CD14-positive monocyte (primary cell): Measurements from ENCODE around the gene MAD1L1. TPM values are rescaled to one million over a fixed set of nuclear protein-coding genes. Genes with fewer than 3 reads are reported as not detected.
A peak's percentile ranks its signal among the peaks of the same experiment; 100 is the strongest.

Experiments
- DNase-seq, 3 donors: peaks; one replicate each; pipeline ENCODE4 v3.0.0-alpha.2; 2011 to 2022
- H2AFZ ChIP-seq: 2 replicates; pipeline ENCODE4 v1.6.0; 2012; ENCODE audit warnings: mild to moderate bottlenecking, low read depth, low read length, inconsistent platforms; ENCODE audit not compliant: insufficient read depth, poor library complexity, severe bottlenecking
- H3K27ac ChIP-seq, 2 donors: 1 replicate in 1 of 2; 2 replicates in 1 of 2; pipeline ENCODE4 v1.5.1; 2012 to 2013; ENCODE audit warnings: low read length in 2 of 2, control low read depth in 1 of 2, inconsistent platforms in 1 of 2, low read depth in 1 of 2, mild to moderate bottlenecking in 1 of 2
- H3K27me3 ChIP-seq, 2 donors: one replicate each; pipeline versions ENCODE4 v1.6.0 to v1.6.1; 2011 to 2013; ENCODE audit warnings: low read length in 2 of 2; ENCODE audit not compliant: control insufficient read depth in 2 of 2, insufficient read depth in 2 of 2
- H3K36me3 ChIP-seq, 2 donors: replicated peaks in 1 of 2; 1 replicate in 1 of 2; 2 replicates in 1 of 2; pipeline versions ENCODE4 v1.5.1 to v1.6.1; 2012 to 2013; ENCODE audit warnings: low read length in 2 of 2, control low read depth in 1 of 2, inconsistent platforms in 1 of 2, mild to moderate bottlenecking in 1 of 2; ENCODE audit not compliant: insufficient read depth in 2 of 2, control insufficient read depth in 1 of 2
- H3K4me1 ChIP-seq, 2 donors: 1 replicate in 1 of 2; 2 replicates in 1 of 2; pipeline versions ENCODE4 v1.5.1 to v1.6.1; 2012 to 2013; ENCODE audit warnings: low read length in 2 of 2, control low read depth in 1 of 2, inconsistent platforms in 1 of 2, mild to moderate bottlenecking in 1 of 2, moderate library complexity in 1 of 2; ENCODE audit not compliant: insufficient read depth in 2 of 2, control insufficient read depth in 1 of 2
- H3K4me2 ChIP-seq: replicated peaks from 2 replicates; pipeline ENCODE3; 2012; ENCODE audit warnings: low read length, moderate library complexity, mild to moderate bottlenecking; ENCODE audit not compliant: poor library complexity, severe bottlenecking; ENCODE audit errors: extremely low read depth
- H3K4me3 ChIP-seq, 3 experiments: fragments of 200-600 bp in 1 of 3; sonication (generic) in 1 of 3; replicated peaks in 1 of 3; 1 replicate in 2 of 3; 2 replicates in 1 of 3; pipeline ENCODE4 v1.5.1; 2011 to 2013; ENCODE audit warnings: low read length in 3 of 3, mild to moderate bottlenecking in 3 of 3, control low read depth in 2 of 3, low read depth in 2 of 3, inconsistent platforms in 1 of 3, moderate library complexity in 1 of 3
- H3K79me2 ChIP-seq: 2 replicates; pipeline ENCODE4 v1.6.0; 2012; ENCODE audit warnings: mild to moderate bottlenecking, control low read depth, inconsistent platforms, low read length, moderate library complexity; ENCODE audit not compliant: insufficient read depth
- H3K9ac ChIP-seq: 2 replicates; pipeline ENCODE4 v1.6.0; 2017; ENCODE audit warnings: low read length, mild to moderate bottlenecking; ENCODE audit not compliant: insufficient read depth, poor library complexity, severe bottlenecking
- H3K9me3 ChIP-seq, 2 donors: replicated peaks in 1 of 2; 1 replicate in 1 of 2; 2 replicates in 1 of 2; pipeline versions ENCODE4 v1.5.1 to v1.6.1; 2012 to 2013; ENCODE audit warnings: low read length in 2 of 2, control low read depth in 1 of 2; ENCODE audit not compliant: control insufficient read depth in 1 of 2, insufficient read depth in 1 of 2
- H4K20me1 ChIP-seq: 2 replicates; pipeline ENCODE4 v1.6.0; 2012; ENCODE audit warnings: mild to moderate bottlenecking, low read length, control low read depth, moderate library complexity; ENCODE audit not compliant: insufficient read depth
- H3K27ac Mint-ChIP-seq, 7 donors: one replicate each; pipeline ENCODE4 v1.8.0; 2020; ENCODE audit warnings: mild to moderate bottlenecking in 7 of 7, mixed read lengths in 7 of 7, moderate library complexity in 6 of 7, inconsistent platforms in 2 of 7
- H3K27me3 Mint-ChIP-seq, 3 donors: one replicate each; pipeline ENCODE4 v1.8.0; 2021 to 2022; ENCODE audit warnings: low read depth in 3 of 3, mild to moderate bottlenecking in 3 of 3, mixed read lengths in 3 of 3, moderate library complexity in 3 of 3, inconsistent platforms in 1 of 3
- H3K36me3 Mint-ChIP-seq, 2 donors: one replicate each; pipeline ENCODE4 v1.8.0; 2020; ENCODE audit warnings: mixed read lengths in 2 of 2, inconsistent platforms in 1 of 2, mild to moderate bottlenecking in 1 of 2
- H3K4me1 Mint-ChIP-seq: one replicate; pipeline ENCODE4 v1.8.0; 2020; ENCODE audit warnings: mild to moderate bottlenecking, mixed read lengths
- H3K4me3 Mint-ChIP-seq, 2 donors: one replicate each; pipeline ENCODE4 v1.8.0; 2020; ENCODE audit warnings: mild to moderate bottlenecking in 2 of 2, mixed read lengths in 2 of 2, moderate library complexity in 1 of 2
- H3K9me3 Mint-ChIP-seq, 7 donors: one replicate each; pipeline ENCODE4 v1.8.0; 2020 to 2022; ENCODE audit warnings: mixed read lengths in 7 of 7, mild to moderate bottlenecking in 6 of 7, moderate library complexity in 6 of 7, inconsistent platforms in 2 of 7
- WGBS: methylation state at CpG from one replicate; pipeline ENCODE4 v1.1.5; 2013; ENCODE audit warnings: missing lambda C conversion rate; ENCODE audit not compliant: insufficient coverage; 5-methylcytosine and 5-hydroxymethylcytosine counted together
- intact Hi-C, 2 donors: fragments of 100-400 bp; cut with micrococcal nuclease; formaldehyde crosslinking; loops; one replicate each; pipeline versions ENCODE4 v1.15.0 to v1.15.1; 2023
- polyA plus RNA-seq, 3 donors: library from polyadenylated mRNA; depleted of rRNA in 1 of 3; unstranded in 2 of 3; stranded (reverse) in 1 of 3; fragments of 300-500 nt in 2 of 3; fragments of >200 nt in 1 of 3; fragmentation: Illumina TruSeq in 2 of 3; gene quantifications; 1 replicate in 2 of 3; 2 replicates in 1 of 3; pipeline ENCODE4 v1.2.3, GENCODE V29; 2012 to 2021
- TF ChIP-seq, protein P1 (sequence below): fragments of 200-600 bp; IDR thresholded peaks from one replicate; pipeline ENCODE4 v1.8.0; 2022; ENCODE audit warnings: antibody characterized with exemption, mild to moderate bottlenecking

Gene MAD1L1
- polyA plus RNA-seq, 3 donors: 22.0 to 39.4 (median 33.2) TPM

DNA sequence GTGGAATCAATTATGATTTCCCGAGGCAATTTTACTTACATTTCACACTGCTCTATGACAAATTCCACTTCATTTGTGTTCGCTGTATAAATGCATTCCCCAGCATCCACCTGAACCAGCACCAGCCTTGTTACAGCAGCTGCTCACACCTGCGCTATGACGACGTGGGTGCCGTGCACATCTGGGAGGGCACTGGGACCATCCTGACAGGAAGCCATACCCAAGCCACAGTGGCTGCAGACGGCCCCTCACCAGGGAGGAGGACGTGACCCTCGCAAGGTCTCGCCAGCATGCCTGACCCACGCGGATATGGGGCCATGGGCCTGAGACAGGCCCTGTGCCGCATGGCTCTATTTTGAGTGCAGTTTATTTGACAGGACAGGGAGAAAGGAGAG lies 201.3 kb downstream of the MAD1L1 start:
- H3K27me3 ChIP-seq: no peaks in the 10 kb centered on the region
- no peak overlapping the region for H2AFZ ChIP-seq
- no peak overlapping the region for H3K4me3 ChIP-seq
- H3K4me1 Mint-ChIP-seq: peaks cover 10% of the 10 kb centered on the region
- peaks cover 24 to 36% (median 31%) of the 10 kb centered on the region in 7 donors for H3K9me3 Mint-ChIP-seq
- H3K9ac ChIP-seq: no peak overlapping the region
- H3K9me3 ChIP-seq: peaks cover 20 to 31% of the 10 kb centered on the region in 2 donors
- no peak for DNase-seq
- peaks cover 0 to 4% (median 2%) of the 10 kb centered on the region in 3 donors for H3K27me3 Mint-ChIP-seq
- no peak overlapping the region for H3K27ac ChIP-seq
- no peaks in the 10 kb centered on the region for H3K36me3 ChIP-seq
- TF ChIP-seq, protein P1, sequence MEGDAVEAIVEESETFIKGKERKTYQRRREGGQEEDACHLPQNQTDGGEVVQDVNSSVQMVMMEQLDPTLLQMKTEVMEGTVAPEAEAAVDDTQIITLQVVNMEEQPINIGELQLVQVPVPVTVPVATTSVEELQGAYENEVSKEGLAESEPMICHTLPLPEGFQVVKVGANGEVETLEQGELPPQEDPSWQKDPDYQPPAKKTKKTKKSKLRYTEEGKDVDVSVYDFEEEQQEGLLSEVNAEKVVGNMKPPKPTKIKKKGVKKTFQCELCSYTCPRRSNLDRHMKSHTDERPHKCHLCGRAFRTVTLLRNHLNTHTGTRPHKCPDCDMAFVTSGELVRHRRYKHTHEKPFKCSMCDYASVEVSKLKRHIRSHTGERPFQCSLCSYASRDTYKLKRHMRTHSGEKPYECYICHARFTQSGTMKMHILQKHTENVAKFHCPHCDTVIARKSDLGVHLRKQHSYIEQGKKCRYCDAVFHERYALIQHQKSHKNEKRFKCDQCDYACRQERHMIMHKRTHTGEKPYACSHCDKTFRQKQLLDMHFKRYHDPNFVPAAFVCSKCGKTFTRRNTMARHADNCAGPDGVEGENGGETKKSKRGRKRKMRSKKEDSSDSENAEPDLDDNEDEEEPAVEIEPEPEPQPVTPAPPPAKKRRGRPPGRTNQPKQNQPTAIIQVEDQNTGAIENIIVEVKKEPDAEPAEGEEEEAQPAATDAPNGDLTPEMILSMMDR: no peak
- peaks cover 5 to 7% of the 10 kb centered on the region in 2 donors for H3K4me1 ChIP-seq
- H3K79me2 ChIP-seq: no peaks in the 10 kb centered on the region
- no peak overlapping the region for H3K4me3 Mint-ChIP-seq
- no peaks in the 10 kb centered on the region for H4K20me1 ChIP-seq
- WGBS: 73% methylated on average over 12 of the region's 13 CpGs
- intact Hi-C loops: no loop called here
- no peak overlapping the region for H3K4me2 ChIP-seq
- H3K27ac Mint-ChIP-seq: peak overlapping the region in 1 of 7 donors; percentile 30
- peaks cover 10 to 24% of the 10 kb centered on the region in 2 donors for H3K36me3 Mint-ChIP-seq

DNA sequence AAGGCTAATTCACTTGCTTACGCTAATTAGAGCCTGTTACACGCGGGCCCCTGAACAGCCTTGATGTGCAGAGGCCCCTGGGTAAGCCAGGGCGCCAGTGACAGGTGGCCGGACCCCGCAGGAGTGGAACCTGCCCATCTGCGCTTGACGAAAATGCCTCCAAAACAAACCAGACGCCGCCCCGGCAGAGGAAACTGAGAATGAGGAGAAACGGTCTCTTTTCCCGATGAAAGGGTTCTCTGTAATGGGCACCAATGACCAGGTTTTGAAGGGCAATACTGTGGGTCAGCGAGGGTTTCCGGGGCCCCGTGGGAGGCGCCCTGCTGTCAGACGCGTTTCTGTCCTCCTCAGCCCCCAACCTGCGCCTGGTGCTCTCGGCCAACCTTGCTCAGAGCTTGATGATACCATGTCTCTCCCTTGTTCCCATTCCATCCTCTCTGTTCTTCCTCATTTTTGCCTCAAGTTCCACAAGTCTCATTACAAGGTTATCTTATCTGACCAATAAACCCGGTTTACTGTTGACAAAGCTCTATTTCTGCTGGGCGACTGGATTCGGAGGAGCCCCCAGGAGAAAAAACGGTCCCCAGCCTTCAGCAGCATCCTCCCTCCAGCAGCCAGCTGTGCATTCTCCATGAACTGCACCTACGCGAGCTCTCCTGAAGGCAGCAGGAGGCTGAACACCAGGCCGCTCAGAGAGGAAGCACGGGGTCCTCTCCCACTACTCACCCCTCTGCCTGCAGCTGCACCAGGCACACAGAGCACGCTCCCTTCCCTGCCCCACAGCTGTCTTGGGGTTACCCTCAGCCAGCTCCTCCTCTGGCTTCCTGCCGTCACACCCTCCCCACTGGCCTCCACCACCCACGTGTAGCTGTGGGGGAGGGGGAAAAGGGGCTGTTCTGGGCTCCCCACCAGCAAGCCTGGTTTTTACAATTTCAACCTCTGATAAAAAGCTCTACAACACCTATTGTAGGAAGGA lies 202.0 kb downstream of the MAD1L1 start:
- TF ChIP-seq, protein P1: no peak

More for the DNA sequence above, 202.0 kb downstream of the MAD1L1 start:
- Mint-ChIP-seq H3K36me3 (peaks cover 10 to 24% of the 10 kb centered on the region in 2 donors), H3K4me1 (peaks cover 10% of the 10 kb centered on the region), H3K27ac (peak overlapping the region in 2 of 7 donors; percentile 60 to 62), H3K4me3 (no peak overlapping the region), H3K9me3 (peaks cover 24 to 41% (median 32%) of the 10 kb centered on the region in 7 donors), H3K27me3 (peaks cover 0 to 4% (median 2%) of the 10 kb centered on the region in 3 donors)
- H3K27ac ChIP-seq: no peak overlapping the region
- H2AFZ ChIP-seq: no peak overlapping the region
- H3K4me3 ChIP-seq: no peak overlapping the region
- no peaks in the 10 kb centered on the region for H4K20me1 ChIP-seq
- WGBS: 93% methylated on average over 26 of the region's 32 CpGs
- peaks cover 20 to 31% of the 10 kb centered on the region in 2 donors for H3K9me3 ChIP-seq
- H3K9ac ChIP-seq: no peak overlapping the region
- no peaks in the 10 kb centered on the region for H3K79me2 ChIP-seq
- H3K4me2 ChIP-seq: no peak overlapping the region
- H3K36me3 ChIP-seq: no peaks in the 10 kb centered on the region
- H3K4me1 ChIP-seq: peaks cover 5 to 7% of the 10 kb centered on the region in 2 donors
- H3K27me3 ChIP-seq: no peaks in the 10 kb centered on the region
- DNase-seq: no peak
- intact Hi-C loops: no loop called here
